ENCODE results near the gene SERGEF.

The SERGEF gene

DNA sequence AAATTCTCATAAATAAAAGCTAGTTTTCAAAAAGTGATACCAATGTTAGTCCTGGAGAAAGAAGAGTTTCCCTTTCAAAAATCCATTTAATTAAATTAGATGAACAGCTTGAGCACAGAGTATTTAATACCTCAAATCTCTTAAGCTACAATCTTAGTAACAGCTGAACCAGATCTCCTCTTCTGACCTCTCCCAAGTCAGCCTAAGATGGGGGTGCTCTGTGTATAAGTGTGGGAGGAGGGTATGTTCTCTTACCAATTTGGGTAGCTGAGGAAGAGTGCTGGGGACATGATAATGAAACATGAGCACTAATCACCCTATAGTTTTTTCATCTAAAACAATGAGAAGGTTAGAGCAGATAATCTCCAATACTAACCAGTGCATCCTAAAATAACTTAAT, 23.6 kb upstream of the SERGEF start:
- H3K4me3 ChIP-seq (ENCODE audit: low read depth, low read length), result no peak overlapping the region
- in situ Hi-C loops (cut with HindIII; ENCODE audit: low sequenced_read_pairs), result no loop called here
- TF ChIP-seq, protein P1, sequence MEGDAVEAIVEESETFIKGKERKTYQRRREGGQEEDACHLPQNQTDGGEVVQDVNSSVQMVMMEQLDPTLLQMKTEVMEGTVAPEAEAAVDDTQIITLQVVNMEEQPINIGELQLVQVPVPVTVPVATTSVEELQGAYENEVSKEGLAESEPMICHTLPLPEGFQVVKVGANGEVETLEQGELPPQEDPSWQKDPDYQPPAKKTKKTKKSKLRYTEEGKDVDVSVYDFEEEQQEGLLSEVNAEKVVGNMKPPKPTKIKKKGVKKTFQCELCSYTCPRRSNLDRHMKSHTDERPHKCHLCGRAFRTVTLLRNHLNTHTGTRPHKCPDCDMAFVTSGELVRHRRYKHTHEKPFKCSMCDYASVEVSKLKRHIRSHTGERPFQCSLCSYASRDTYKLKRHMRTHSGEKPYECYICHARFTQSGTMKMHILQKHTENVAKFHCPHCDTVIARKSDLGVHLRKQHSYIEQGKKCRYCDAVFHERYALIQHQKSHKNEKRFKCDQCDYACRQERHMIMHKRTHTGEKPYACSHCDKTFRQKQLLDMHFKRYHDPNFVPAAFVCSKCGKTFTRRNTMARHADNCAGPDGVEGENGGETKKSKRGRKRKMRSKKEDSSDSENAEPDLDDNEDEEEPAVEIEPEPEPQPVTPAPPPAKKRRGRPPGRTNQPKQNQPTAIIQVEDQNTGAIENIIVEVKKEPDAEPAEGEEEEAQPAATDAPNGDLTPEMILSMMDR (IDR thresholded peaks at IDR 0.05; ENCODE audit: low read depth, low read length, missing control alignments), result no peak
- no peak for DNase-seq (ENCODE audit: low read depth)

- no peak overlapping the region for H3K4me3 ChIP-seq (ENCODE audit: low read depth, low read length)
- TF ChIP-seq, protein P1 (IDR thresholded peaks at IDR 0.05; ENCODE audit: low read depth, low read length, missing control alignments), result no peak
- DNase-seq (ENCODE audit: low read depth), result no peak
- in situ Hi-C loops (cut with HindIII; ENCODE audit: low sequenced_read_pairs), result no loop called here
Observed at GRCh38 chr11:18027475-18027874, 14.6 kb upstream of the SERGEF start.

DNA sequence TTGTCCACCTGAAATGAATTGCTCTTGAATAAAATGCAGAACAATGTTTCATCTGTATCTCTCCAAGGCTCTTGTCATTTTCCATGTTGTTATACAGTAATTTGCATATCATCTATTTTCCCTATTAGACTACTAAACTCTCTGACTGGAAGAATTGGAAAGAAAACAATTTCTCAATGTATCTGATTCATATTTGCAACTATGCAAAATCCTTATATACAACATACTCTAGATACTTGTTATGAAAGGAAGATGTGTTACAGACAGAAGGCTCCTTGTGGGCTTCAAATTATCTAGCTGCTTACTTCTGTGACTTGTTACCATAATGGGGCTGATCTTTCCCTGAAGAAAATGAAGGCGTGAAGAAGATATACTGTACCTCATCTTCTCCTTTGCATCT, 9.6 kb upstream of the SERGEF start:
- in situ Hi-C loops (cut with HindIII; ENCODE audit: low sequenced_read_pairs), result no loop called here
- H3K4me3 ChIP-seq (ENCODE audit: low read depth, low read length), result no peak overlapping the region
- TF ChIP-seq, protein P1 (IDR thresholded peaks at IDR 0.05; ENCODE audit: low read depth, low read length, missing control alignments), result no peak
- DNase-seq (ENCODE audit: low read depth), result no peak

DNA sequence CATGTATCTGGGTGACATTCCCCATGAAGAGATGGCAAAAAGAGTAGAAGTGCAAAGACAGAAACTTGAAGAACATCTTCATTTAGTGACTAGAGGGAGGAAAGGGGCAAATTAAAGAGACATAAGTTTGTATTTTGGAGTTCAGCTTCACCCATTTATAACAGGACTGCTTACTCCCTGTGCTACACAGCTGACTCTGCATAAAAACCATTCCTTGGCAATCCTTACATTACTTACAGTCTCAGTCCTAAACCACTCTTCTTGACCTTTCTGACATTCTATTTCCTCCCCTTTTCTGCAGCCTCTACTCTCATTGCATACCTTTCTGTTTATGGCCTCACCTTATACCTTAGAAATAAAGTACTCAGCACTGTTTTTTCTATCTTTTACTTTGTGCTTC, 6.8 kb upstream of the SERGEF start:
- no peak overlapping the region for H3K4me3 ChIP-seq (ENCODE audit: low read depth, low read length)
- in situ Hi-C loops (cut with HindIII; ENCODE audit: low sequenced_read_pairs), result loop anchor here (5.0 kb wide), 1 partner anchor 93 kb away; no protein-coding TSS in a partner anchor
- TF ChIP-seq, protein P1 (IDR thresholded peaks at IDR 0.05; ENCODE audit: low read depth, low read length, missing control alignments), result no peak
- no peak for DNase-seq (ENCODE audit: low read depth)

GRCh38 chr11:18016789-18017188, 3.9 kb upstream of the SERGEF start:
- no peak overlapping the region for H3K4me3 ChIP-seq (ENCODE audit: low read depth, low read length)
- DNase-seq (ENCODE audit: low read depth), result no peak
- in situ Hi-C loops (cut with HindIII; ENCODE audit: low sequenced_read_pairs), result loop anchor here (5.0 kb wide), 1 partner anchor 96 kb away; no protein-coding TSS in a partner anchor
- TF ChIP-seq, protein P1 (IDR thresholded peaks at IDR 0.05; ENCODE audit: low read depth, low read length, missing control alignments), result no peak

DNA sequence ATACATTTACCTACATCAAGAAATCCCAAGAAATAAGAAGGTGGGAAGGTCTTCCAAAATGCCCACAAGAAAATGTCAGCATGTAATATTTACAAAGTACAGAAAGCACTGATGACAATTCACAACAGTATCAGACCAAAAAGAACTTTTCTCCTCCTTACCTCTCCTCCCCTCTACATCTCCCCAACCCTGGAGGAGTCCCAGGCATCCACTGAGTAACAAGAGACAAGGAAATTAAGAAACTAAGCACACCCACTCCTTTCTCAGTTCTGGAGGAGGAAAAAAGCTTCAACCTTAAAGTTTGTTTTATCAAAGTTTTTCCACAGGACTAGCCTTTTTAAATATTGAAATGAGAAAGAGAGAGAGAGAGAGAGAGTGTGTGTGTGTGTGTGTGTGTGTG, 2.0 kb upstream of the SERGEF start:
- H3K4me3 ChIP-seq (ENCODE audit: low read depth, low read length), result no peak overlapping the region
- in situ Hi-C loops (cut with HindIII; ENCODE audit: low sequenced_read_pairs), result loop anchor here (5.0 kb wide), 1 partner anchor 97 kb away; no protein-coding TSS in a partner anchor
- TF ChIP-seq, protein P1 (IDR thresholded peaks at IDR 0.05; ENCODE audit: low read depth, low read length, missing control alignments), result no peak
- DNase-seq (ENCODE audit: low read depth), result no peak
